TTC549 (cell line): ENCODE data around the gene PLEK.
"Not testable (repeated sequence)": the region's sequence is repeated elsewhere in the genome, so short reads cannot be mapped to it uniquely, and the experiment has no call there.

Source experiments
- FAIRE-seq: peaks from 2 replicates; lab custom pipeline; 2012; peaks lifted over from hg19 to GRCh38; lab: Jason Lieb, UNC

PLEK gene

GRCh38 chr2:68385907-68386287 is 20.8 kb downstream of the PLEK start:
- FAIRE-seq = no peak

GRCh38 chr2:68386365-68386764 is 21.3 kb downstream of the PLEK start:
- FAIRE-seq = no peak

- no peak for FAIRE-seq
Observed at GRCh38 chr2:68387408-68388350, 22.6 kb downstream of the PLEK start.

- no peak for FAIRE-seq
Observed at GRCh38 chr2:68388358-68388757, 23.3 kb downstream of the PLEK start.

- FAIRE-seq = no peak
Observed at GRCh38 chr2:68388772-68389171, 23.7 kb downstream of the PLEK start.

GRCh38 chr2:68390114-68390513 is 25.0 kb downstream of the PLEK start:
- FAIRE-seq = no peak

GRCh38 chr2:68390586-68390985 is 25.5 kb downstream of the PLEK start:
- no peak for FAIRE-seq

- no peak for FAIRE-seq
Observed at GRCh38 chr2:68391099-68391498, 26.0 kb downstream of the PLEK start.

- FAIRE-seq = no peak
Observed at GRCh38 chr2:68391869-68392268, 26.8 kb downstream of the PLEK start.

- FAIRE-seq = no peak
Observed at GRCh38 chr2:68396093-68396492, 31.0 kb downstream of the PLEK start.

- not testable (repeated sequence) for FAIRE-seq
Observed at GRCh38 chr2:68397704-68398263, 32.7 kb downstream of the PLEK start.

GRCh38 chr2:68403199-68403644 is 38.1 kb downstream of the PLEK start:
- FAIRE-seq = no peak

- no peak for FAIRE-seq
Observed at GRCh38 chr2:68404164-68404563, 39.1 kb downstream of the PLEK start.

GRCh38 chr2:68404893-68405799 is 40.1 kb downstream of the PLEK start:
- FAIRE-seq = no peak

- no peak for FAIRE-seq
Observed at GRCh38 chr2:68411397-68412126, 46.5 kb downstream of the PLEK start.

- FAIRE-seq = no peak
Observed at GRCh38 chr2:68412127-68412819, 47.2 kb downstream of the PLEK start.

GRCh38 chr2:68413466-68413865 is 48.4 kb downstream of the PLEK start:
- FAIRE-seq = no peak

- no peak for FAIRE-seq
Observed at GRCh38 chr2:68414452-68414851, 49.4 kb downstream of the PLEK start.

- no peak for FAIRE-seq
Observed at GRCh38 chr2:68414876-68415275, 49.8 kb downstream of the PLEK start.

GRCh38 chr2:68415521-68415920 is 50.4 kb downstream of the PLEK start:
- no peak for FAIRE-seq

GRCh38 chr2:68416081-68416675 is 51.1 kb downstream of the PLEK start:
- no peak for FAIRE-seq
